Left ventricle myocardium inferior (tissue), 1 donor: ENCODE results near the gene HLA-DRA. TPM values are rescaled to one million over a fixed set of nuclear protein-coding genes. Genes with fewer than 3 reads are reported as not detected.
A peak's percentile ranks its signal among the peaks of the same experiment; 100 is the strongest.

ENCODE experiments used
- DNase-seq: peaks from one replicate; pipeline ENCODE4 v3.0.0-alpha.2; 2020
- H3K27ac ChIP-seq: fragments of 200-600 bp; replicated peaks from 2 replicates; pipeline ENCODE4 v1.8.0; 2021
- H3K27me3 ChIP-seq: fragments of 200-600 bp; 2 replicates; pipeline ENCODE4 v1.8.0; 2021; ENCODE audit warnings: low read depth
- H3K36me3 ChIP-seq: fragments of 200-600 bp; 2 replicates; pipeline ENCODE4 v1.8.0; 2021
- H3K4me1 ChIP-seq: fragments of 200-600 bp; 2 replicates; pipeline ENCODE4 v1.8.0; 2021
- H3K4me3 ChIP-seq: fragments of 200-600 bp; 2 replicates; pipeline ENCODE4 v1.8.0; 2021; ENCODE audit warnings: mild to moderate bottlenecking, moderate library complexity
- H3K9me3 ChIP-seq: fragments of 200-600 bp; replicated peaks from 2 replicates; pipeline ENCODE4 v1.8.0; 2021
- intact Hi-C: fragments of 100-400 bp; cut with micrococcal nuclease; formaldehyde crosslinking; loops from one replicate; pipeline ENCODE4 v1.11.0; 2022
- total RNA-seq: library from RNA; stranded (reverse); fragmentation: NEBNext Ultra II Directional; extraction: Animal tissue kit (Norgen Biotek cat#: 25700); gene quantifications from one replicate; pipeline ENCODE4 v1.2.1, GENCODE V29; 2021
- TF ChIP-seq, protein P1 (sequence below): fragments of 200-600 bp; IDR thresholded peaks from 2 replicates; pipeline ENCODE4 v1.8.0; 2021; ENCODE audit warnings: antibody characterized with exemption, mild to moderate bottlenecking, borderline replicate concordance
- donor health status: DM: no; HTN: yes; CAD: no; lungs with severe emphysema.

Gene HLA-DRA
- total RNA-seq, 1 donor from 2014 or later, result 87.3 TPM

DNA sequence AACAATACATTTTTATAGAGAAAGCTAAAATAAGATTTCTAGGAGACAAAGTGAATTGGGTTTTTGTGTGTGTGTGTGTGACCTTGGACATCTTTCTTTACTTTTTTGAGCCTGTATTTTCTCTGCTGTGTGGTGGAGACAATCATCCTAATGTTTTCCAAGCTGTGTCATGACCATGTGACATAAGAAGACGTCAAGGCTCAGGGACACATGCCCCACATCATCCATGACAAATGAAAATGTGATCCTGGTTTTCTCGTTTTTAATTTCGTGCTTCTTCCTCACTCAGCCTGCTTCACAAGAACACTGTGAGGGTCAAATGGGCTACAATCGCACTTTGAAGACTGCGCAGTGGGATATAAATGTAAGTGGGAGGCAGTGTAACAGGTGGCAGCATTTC, 28.8 kb upstream of the HLA-DRA start:
- no peak for DNase-seq
- TF ChIP-seq, protein P1, sequence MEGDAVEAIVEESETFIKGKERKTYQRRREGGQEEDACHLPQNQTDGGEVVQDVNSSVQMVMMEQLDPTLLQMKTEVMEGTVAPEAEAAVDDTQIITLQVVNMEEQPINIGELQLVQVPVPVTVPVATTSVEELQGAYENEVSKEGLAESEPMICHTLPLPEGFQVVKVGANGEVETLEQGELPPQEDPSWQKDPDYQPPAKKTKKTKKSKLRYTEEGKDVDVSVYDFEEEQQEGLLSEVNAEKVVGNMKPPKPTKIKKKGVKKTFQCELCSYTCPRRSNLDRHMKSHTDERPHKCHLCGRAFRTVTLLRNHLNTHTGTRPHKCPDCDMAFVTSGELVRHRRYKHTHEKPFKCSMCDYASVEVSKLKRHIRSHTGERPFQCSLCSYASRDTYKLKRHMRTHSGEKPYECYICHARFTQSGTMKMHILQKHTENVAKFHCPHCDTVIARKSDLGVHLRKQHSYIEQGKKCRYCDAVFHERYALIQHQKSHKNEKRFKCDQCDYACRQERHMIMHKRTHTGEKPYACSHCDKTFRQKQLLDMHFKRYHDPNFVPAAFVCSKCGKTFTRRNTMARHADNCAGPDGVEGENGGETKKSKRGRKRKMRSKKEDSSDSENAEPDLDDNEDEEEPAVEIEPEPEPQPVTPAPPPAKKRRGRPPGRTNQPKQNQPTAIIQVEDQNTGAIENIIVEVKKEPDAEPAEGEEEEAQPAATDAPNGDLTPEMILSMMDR, result no peak
- peaks cover 84% of the 10 kb centered on the region for H3K27me3 ChIP-seq
- intact Hi-C loops, result loop anchor here (5.0 kb wide), 1 partner anchor 376 kb away; no protein-coding TSS in a partner anchor
- H3K4me3 ChIP-seq, result no peak overlapping the region
- no peaks in the 10 kb centered on the region for H3K36me3 ChIP-seq
- H3K9me3 ChIP-seq, result no peaks in the 10 kb centered on the region
- H3K27ac ChIP-seq, result no peak overlapping the region
- H3K4me1 ChIP-seq, result peaks cover 5% of the 10 kb centered on the region

DNA sequence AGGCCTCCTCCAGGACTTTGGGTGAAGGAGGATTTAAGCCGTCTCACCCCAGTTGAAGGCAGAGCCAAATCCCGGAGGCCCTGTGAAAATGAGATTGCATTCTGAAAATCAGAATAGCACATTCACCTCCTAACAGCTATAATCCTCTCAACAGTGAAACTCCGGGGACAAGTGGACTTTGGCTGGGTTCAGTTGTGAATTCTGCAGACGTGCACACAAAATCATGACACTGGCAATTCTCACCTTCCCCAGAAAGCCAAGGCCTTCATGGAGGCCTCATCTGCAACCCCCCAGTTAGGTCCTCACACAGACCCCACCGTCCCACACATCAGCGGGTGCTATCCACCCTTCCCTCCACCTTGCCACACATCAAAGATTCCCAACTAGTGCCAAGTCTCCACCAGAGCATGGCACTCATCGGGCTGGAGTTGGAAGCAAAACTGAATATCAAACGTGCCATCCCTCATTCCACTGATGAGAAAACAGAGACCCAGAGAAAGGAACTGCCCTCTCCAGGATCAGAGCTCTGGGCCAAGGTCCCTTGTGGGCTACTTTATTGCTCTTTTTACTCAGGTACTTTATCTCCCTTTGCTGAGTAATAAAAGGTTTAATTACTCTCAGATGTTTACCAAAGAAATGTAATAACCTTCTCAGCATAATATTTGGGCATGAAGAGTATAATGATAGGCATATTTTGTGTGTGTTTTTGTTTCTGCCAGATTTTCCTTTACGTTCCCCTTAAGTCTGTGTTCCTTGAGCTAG, 27.9 kb upstream of the HLA-DRA start:
- H3K27me3 ChIP-seq, result peaks cover 84% of the 10 kb centered on the region
- no peaks in the 10 kb centered on the region for H3K9me3 ChIP-seq
- H3K4me1 ChIP-seq, result peaks cover 5% of the 10 kb centered on the region
- DNase-seq, result no peak
- intact Hi-C loops, result loop anchor here (5.0 kb wide), 1 partner anchor 376 kb away; no protein-coding TSS in a partner anchor
- no peaks in the 10 kb centered on the region for H3K36me3 ChIP-seq
- H3K4me3 ChIP-seq, result no peak overlapping the region
- TF ChIP-seq, protein P1, result no peak
- H3K27ac ChIP-seq, result no peak overlapping the region

DNA sequence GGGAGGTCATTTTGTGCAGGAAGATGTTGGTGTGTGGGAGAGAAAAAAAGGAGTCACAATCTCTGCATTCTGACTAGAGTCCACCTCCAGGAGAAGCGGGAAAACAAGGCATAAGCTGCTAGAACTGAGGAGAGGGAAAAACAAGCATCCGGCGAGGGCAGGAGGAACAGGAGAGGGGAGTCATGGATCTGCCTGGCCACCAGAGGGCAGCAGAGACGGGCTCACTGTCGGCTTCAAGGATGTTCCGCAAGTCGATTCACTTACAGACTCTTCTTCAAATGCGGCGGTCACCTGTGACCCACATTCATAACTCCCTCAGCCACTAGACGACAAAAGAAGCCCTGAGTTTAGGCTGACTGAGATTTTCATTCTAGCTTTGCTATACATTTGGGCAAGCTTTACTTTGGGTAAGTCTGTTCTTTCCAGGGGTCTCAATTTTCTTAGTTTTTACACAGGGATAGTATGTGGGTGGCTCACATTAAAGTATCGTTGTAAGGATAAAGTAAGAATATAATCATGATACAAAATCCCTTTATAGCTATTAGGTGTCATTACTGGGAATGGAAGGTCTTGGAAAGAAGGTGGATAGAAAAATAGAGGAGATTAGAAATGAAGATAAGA, 26.1 kb upstream of the HLA-DRA start:
- H3K27me3 ChIP-seq, result peaks cover 84% of the 10 kb centered on the region
- H3K4me3 ChIP-seq, result no peak overlapping the region
- TF ChIP-seq, protein P1, result peak; percentile 97
- H3K4me1 ChIP-seq, result peaks cover 5% of the 10 kb centered on the region
- intact Hi-C loops, result loop anchor here (5.0 kb wide), 1 partner anchor 374 kb away; no protein-coding TSS in a partner anchor
- H3K9me3 ChIP-seq, result no peaks in the 10 kb centered on the region
- no peaks in the 10 kb centered on the region for H3K36me3 ChIP-seq
- DNase-seq, result peak; percentile 71
- H3K27ac ChIP-seq, result no peak overlapping the region

DNA sequence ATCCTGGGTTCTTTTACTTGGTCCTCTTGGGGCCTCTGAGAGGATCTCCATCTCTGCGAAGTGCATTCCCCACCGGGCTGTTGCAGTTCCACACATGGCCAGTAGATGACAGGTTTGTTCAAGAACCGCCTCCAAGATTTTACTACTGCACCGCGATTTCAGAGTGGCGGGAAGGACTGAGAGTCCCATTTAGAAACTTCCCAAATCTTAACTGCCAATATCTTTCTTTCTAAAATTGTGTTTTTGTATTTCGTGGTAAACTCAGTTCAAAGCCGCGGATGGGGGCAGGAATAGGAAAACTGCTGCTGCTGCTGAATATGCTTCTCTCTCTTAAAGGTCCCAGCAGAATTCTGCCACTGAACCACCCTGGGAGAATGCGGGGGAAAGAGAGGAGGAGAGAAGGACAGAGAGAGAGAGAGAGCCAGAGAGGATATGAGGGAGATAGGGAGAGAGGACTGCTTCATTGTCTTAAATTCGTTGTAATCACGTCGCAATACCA, 24.1 kb upstream of the HLA-DRA start:
- intact Hi-C loops, result loop anchor here (5.0 kb wide), 1 partner anchor 382 kb away; no protein-coding TSS in a partner anchor
- H3K4me1 ChIP-seq, result peaks cover 5% of the 10 kb centered on the region
- TF ChIP-seq, protein P1, result peak; percentile 100
- DNase-seq, result peak; percentile 66
- H3K9me3 ChIP-seq, result no peaks in the 10 kb centered on the region
- H3K27ac ChIP-seq, result no peak overlapping the region
- peaks cover 93% of the 10 kb centered on the region for H3K27me3 ChIP-seq
- peak overlapping the region; percentile 28 for H3K4me3 ChIP-seq
- no peaks in the 10 kb centered on the region for H3K36me3 ChIP-seq

DNA sequence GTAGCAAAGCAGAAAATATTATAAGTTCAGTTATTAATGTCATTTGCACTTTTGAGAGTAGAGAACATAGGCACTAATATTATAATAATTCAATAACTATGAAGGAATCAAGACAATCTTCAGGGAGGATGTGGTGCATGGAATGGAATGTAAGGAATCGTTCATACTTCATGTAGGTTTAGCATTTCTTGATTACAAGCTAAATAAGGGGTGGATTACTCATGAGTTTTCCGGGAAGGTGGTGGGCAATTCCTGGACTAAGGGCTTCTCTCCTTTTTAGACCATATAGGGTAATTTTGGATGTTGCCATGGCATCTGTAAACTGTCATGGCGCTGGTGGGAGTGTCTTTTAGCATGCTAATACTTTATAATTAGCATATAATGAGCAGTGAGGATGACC, 23.7 kb upstream of the HLA-DRA start:
- no peak overlapping the region for H3K4me3 ChIP-seq
- H3K27me3 ChIP-seq, result peaks cover 96% of the 10 kb centered on the region

More for the DNA sequence above, 23.7 kb upstream of the HLA-DRA start:
- DNase-seq, result no peak
- TF ChIP-seq, protein P1, result no peak
- Histone ChIP-seq H3K27ac (no peak overlapping the region), H3K4me1 (peaks cover 5% of the 10 kb centered on the region), H3K9me3 (no peaks in the 10 kb centered on the region), H3K36me3 (no peaks in the 10 kb centered on the region)
- intact Hi-C loops, result loop anchor here (5.0 kb wide), 1 partner anchor 381 kb away; no protein-coding TSS in a partner anchor
